GM10266 (cell line): ENCODE data around the gene CDK14.

Experiments used
- DNase-seq: peaks from one replicate; pipeline ENCODE4 v3.0.0; 2012; ENCODE audit errors: extremely low spot score
- TF ChIP-seq, protein P1 (sequence below): IDR thresholded peaks from 2 replicates; pipeline ENCODE4 v1.5.1; 2012; ENCODE audit warnings: mild to moderate bottlenecking, low read depth; ENCODE audit not compliant: control insufficient read depth, insufficient read depth; ENCODE audit errors: missing control alignments

CDK14 gene

GRCh38 chr7:91020636-91021385 lies 424.7 kb downstream of the CDK14 start:
- TF ChIP-seq, protein P1, sequence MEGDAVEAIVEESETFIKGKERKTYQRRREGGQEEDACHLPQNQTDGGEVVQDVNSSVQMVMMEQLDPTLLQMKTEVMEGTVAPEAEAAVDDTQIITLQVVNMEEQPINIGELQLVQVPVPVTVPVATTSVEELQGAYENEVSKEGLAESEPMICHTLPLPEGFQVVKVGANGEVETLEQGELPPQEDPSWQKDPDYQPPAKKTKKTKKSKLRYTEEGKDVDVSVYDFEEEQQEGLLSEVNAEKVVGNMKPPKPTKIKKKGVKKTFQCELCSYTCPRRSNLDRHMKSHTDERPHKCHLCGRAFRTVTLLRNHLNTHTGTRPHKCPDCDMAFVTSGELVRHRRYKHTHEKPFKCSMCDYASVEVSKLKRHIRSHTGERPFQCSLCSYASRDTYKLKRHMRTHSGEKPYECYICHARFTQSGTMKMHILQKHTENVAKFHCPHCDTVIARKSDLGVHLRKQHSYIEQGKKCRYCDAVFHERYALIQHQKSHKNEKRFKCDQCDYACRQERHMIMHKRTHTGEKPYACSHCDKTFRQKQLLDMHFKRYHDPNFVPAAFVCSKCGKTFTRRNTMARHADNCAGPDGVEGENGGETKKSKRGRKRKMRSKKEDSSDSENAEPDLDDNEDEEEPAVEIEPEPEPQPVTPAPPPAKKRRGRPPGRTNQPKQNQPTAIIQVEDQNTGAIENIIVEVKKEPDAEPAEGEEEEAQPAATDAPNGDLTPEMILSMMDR, result no peak
- DNase-seq, result no peak

- TF ChIP-seq, protein P1, result no peak
Observed at GRCh38 chr7:91021956-91022355, 425.8 kb downstream of the CDK14 start.

GRCh38 chr7:91025906-91026390 lies 429.8 kb downstream of the CDK14 start:
- DNase-seq, result no peak
- TF ChIP-seq, protein P1, result no peak

More at GRCh38 chr7:91021956-91022355, 425.8 kb downstream of the CDK14 start:
- DNase-seq, result no peak

GRCh38 chr7:91029688-91030087 lies 433.6 kb downstream of the CDK14 start:
- DNase-seq, result no peak
- TF ChIP-seq, protein P1, result no peak

- no peak for DNase-seq
- TF ChIP-seq, protein P1, result no peak
Observed at GRCh38 chr7:91030680-91031380, 434.7 kb downstream of the CDK14 start.

GRCh38 chr7:91031757-91032156 lies 435.6 kb downstream of the CDK14 start:
- TF ChIP-seq, protein P1, result no peak
- no peak for DNase-seq

DNA sequence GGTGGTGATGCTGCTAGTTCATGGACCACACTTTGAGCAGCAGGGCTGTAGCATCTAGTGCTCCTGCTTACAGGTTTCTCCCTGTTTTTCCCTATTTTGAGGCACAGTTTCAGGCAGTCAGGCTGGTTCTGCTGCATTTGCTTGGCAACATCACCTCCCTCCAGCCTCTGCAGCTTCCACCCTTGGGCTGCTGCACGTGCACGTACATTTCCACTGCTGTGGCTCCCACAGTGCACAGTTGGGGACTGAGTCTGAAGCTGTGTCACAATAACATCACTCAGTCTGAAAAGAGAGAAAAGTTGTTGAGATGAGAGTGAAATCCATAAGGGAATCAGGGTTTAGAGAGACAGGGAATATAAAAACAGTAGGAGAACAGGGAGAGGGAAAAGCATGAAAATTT lies 437.5 kb downstream of the CDK14 start:
- DNase-seq, result no peak

More for the DNA sequence above, 437.5 kb downstream of the CDK14 start:
- TF ChIP-seq, protein P1, result no peak
